Effector memory CD8-positive, alpha-beta T cell (primary cell): ENCODE results near the gene RBM27.
A peak's percentile ranks its signal among the peaks of the same experiment; 100 is the strongest.

Experiments
- ATAC-seq: fragments of 150-1000 bp; cut with Tn5 transposase; replicated peaks from 2 replicates; pipeline ENCODE4 v1.10.0; 2021; ENCODE audit warnings: mild to moderate bottlenecking, moderate library complexity
- DNase-seq, 3 experiments: peaks; one replicate each; pipeline ENCODE4 v3.0.0; 2021
- H3K27ac Mint-ChIP-seq, 2 donors: one replicate each; pipeline ENCODE4 v1.8.0; 2022; ENCODE audit warnings: mild to moderate bottlenecking in 2 of 2, mixed read lengths in 2 of 2, moderate library complexity in 2 of 2
- H3K27me3 Mint-ChIP-seq, 2 donors: one replicate each; pipeline ENCODE4 v1.8.0; 2022; ENCODE audit warnings: mixed read lengths in 2 of 2
- H3K36me3 Mint-ChIP-seq: one replicate; pipeline ENCODE4 v1.8.0; 2022; ENCODE audit warnings: mild to moderate bottlenecking, moderate library complexity, mixed read lengths; ENCODE audit not compliant: insufficient read depth
- H3K4me1 Mint-ChIP-seq, 2 donors: one replicate each; pipeline ENCODE4 v1.8.0; 2022; ENCODE audit warnings: low read depth in 2 of 2, mixed read lengths in 2 of 2
- H3K4me3 Mint-ChIP-seq, 2 donors: one replicate each; pipeline ENCODE4 v1.8.0; 2022; ENCODE audit warnings: mild to moderate bottlenecking in 2 of 2, mixed read lengths in 2 of 2, moderate library complexity in 2 of 2
- H3K9me3 Mint-ChIP-seq, 2 donors: one replicate each; pipeline ENCODE4 v1.8.0; 2022; ENCODE audit warnings: mixed read lengths in 2 of 2

RBM27 gene

GRCh38 chr5:146218168-146218567 lies 14.8 kb downstream of the RBM27 start:
- H3K27me3 Mint-ChIP-seq, result no peaks in the 10 kb centered on the region
- no peak overlapping the region for H3K4me3 Mint-ChIP-seq
- peak overlapping the region; percentile 41 to 80 for H3K27ac Mint-ChIP-seq
- ATAC-seq (no peak), DNase-seq (no peak)
- no peaks in the 10 kb centered on the region for H3K9me3 Mint-ChIP-seq
- peaks cover 44% of the 10 kb centered on the region for H3K36me3 Mint-ChIP-seq
- H3K4me1 Mint-ChIP-seq, result peaks cover 16 to 54% of the 10 kb centered on the region in 2 donors

- Mint-ChIP-seq H3K4me3 (no peak overlapping the region), H3K27me3 (no peaks in the 10 kb centered on the region), H3K36me3 (peaks cover 48% of the 10 kb centered on the region), H3K4me1 (peaks cover 12 to 49% of the 10 kb centered on the region in 2 donors), H3K27ac (peak overlapping the region in 1 of 2 donors; percentile 13), H3K9me3 (no peaks in the 10 kb centered on the region)
- no peak for ATAC-seq
- DNase-seq, result no peak
Measured at GRCh38 chr5:146219243-146219642, 15.8 kb downstream of the RBM27 start.

- Mint-ChIP-seq H3K4me1 (peaks cover 8 to 33% of the 10 kb centered on the region in 2 donors), H3K27ac (no peak overlapping the region), H3K27me3 (no peaks in the 10 kb centered on the region), H3K36me3 (peaks cover 58% of the 10 kb centered on the region), H3K9me3 (no peaks in the 10 kb centered on the region), H3K4me3 (no peak overlapping the region)
- no peak for ATAC-seq
- DNase-seq, result no peak
Measured at GRCh38 chr5:146221234-146221633, 17.8 kb downstream of the RBM27 start.

GRCh38 chr5:146222005-146222404 lies 18.6 kb downstream of the RBM27 start:
- ATAC-seq, result no peak
- H3K27ac Mint-ChIP-seq, result no peak overlapping the region
- H3K27me3 Mint-ChIP-seq, result no peaks in the 10 kb centered on the region
- H3K4me1 Mint-ChIP-seq, result peaks cover 4 to 29% of the 10 kb centered on the region in 2 donors
- peaks cover 66% of the 10 kb centered on the region for H3K36me3 Mint-ChIP-seq
- no peaks in the 10 kb centered on the region for H3K9me3 Mint-ChIP-seq
- no peak for DNase-seq
- no peak overlapping the region for H3K4me3 Mint-ChIP-seq

- H3K27me3 Mint-ChIP-seq, result no peaks in the 10 kb centered on the region
- ATAC-seq, result no peak
- DNase-seq, result no peak
- peaks cover 0 to 22% of the 10 kb centered on the region in 2 donors for H3K4me1 Mint-ChIP-seq
- peaks cover 69% of the 10 kb centered on the region for H3K36me3 Mint-ChIP-seq
- no peak overlapping the region for H3K4me3 Mint-ChIP-seq
- peak overlapping the region in 1 of 2 donors; percentile 45 for H3K27ac Mint-ChIP-seq
- H3K9me3 Mint-ChIP-seq, result no peaks in the 10 kb centered on the region
Measured at GRCh38 chr5:146223179-146223578, 19.8 kb downstream of the RBM27 start.

- H3K36me3 Mint-ChIP-seq, result peaks cover 91% of the 10 kb centered on the region
- no peaks in the 10 kb centered on the region for H3K4me1 Mint-ChIP-seq
- ATAC-seq, result no peak
Measured at GRCh38 chr5:146229222-146229621, 25.8 kb downstream of the RBM27 start.

GRCh38 chr5:146232223-146232622 lies 28.8 kb downstream of the RBM27 start:
- Mint-ChIP-seq H3K27ac (no peak overlapping the region), H3K4me3 (no peak overlapping the region), H3K36me3 (peaks cover 89% of the 10 kb centered on the region), H3K9me3 (no peaks in the 10 kb centered on the region), H3K27me3 (no peaks in the 10 kb centered on the region), H3K4me1 (no peaks in the 10 kb centered on the region)
- DNase-seq (no peak), ATAC-seq (no peak)

More at GRCh38 chr5:146229222-146229621, 25.8 kb downstream of the RBM27 start:
- Mint-ChIP-seq H3K27me3 (no peaks in the 10 kb centered on the region), H3K27ac (peak overlapping the region; percentile 11 to 81), H3K4me3 (no peak overlapping the region), H3K9me3 (no peaks in the 10 kb centered on the region)
- DNase-seq, result no peak

- no peak overlapping the region for H3K27ac Mint-ChIP-seq
- H3K27me3 Mint-ChIP-seq, result no peaks in the 10 kb centered on the region
- peaks cover 95% of the 10 kb centered on the region for H3K36me3 Mint-ChIP-seq
- H3K9me3 Mint-ChIP-seq, result no peaks in the 10 kb centered on the region
- H3K4me1 Mint-ChIP-seq, result no peaks in the 10 kb centered on the region
- ATAC-seq (no peak), DNase-seq (no peak)
- no peak overlapping the region for H3K4me3 Mint-ChIP-seq
Measured at GRCh38 chr5:146233441-146233840, 30.0 kb downstream of the RBM27 start.

- DNase-seq (no peak), ATAC-seq (no peak)
- peaks cover 0 to 4% of the 10 kb centered on the region in 2 donors for H3K4me1 Mint-ChIP-seq
- no peaks in the 10 kb centered on the region for H3K27me3 Mint-ChIP-seq
- H3K27ac Mint-ChIP-seq, result no peak overlapping the region
- peaks cover 79% of the 10 kb centered on the region for H3K36me3 Mint-ChIP-seq
- H3K4me3 Mint-ChIP-seq, result no peak overlapping the region
- H3K9me3 Mint-ChIP-seq, result no peaks in the 10 kb centered on the region
Measured at GRCh38 chr5:146238973-146239372, 35.6 kb downstream of the RBM27 start.

- no peaks in the 10 kb centered on the region for H3K9me3 Mint-ChIP-seq
Measured at GRCh38 chr5:146240951-146241350, 37.5 kb downstream of the RBM27 start.

GRCh38 chr5:146243247-146243646 lies 39.8 kb downstream of the RBM27 start:
- DNase-seq (no peak), ATAC-seq (no peak)
- no peak overlapping the region for H3K27ac Mint-ChIP-seq
- peaks cover 10 to 17% of the 10 kb centered on the region in 2 donors for H3K4me1 Mint-ChIP-seq
- peaks cover 62% of the 10 kb centered on the region for H3K36me3 Mint-ChIP-seq
- no peak overlapping the region for H3K4me3 Mint-ChIP-seq
- no peaks in the 10 kb centered on the region for H3K27me3 Mint-ChIP-seq
- H3K9me3 Mint-ChIP-seq, result no peaks in the 10 kb centered on the region

More at GRCh38 chr5:146240951-146241350, 37.5 kb downstream of the RBM27 start:
- H3K27me3 Mint-ChIP-seq, result no peaks in the 10 kb centered on the region
- DNase-seq, result no peak
- peaks cover 74% of the 10 kb centered on the region for H3K36me3 Mint-ChIP-seq
- H3K27ac Mint-ChIP-seq, result no peak overlapping the region
- peaks cover 4% of the 10 kb centered on the region in 2 donors for H3K4me1 Mint-ChIP-seq
- no peak for ATAC-seq
- no peak overlapping the region for H3K4me3 Mint-ChIP-seq

- Mint-ChIP-seq H3K4me3 (no peak overlapping the region), H3K9me3 (no peaks in the 10 kb centered on the region), H3K36me3 (peaks cover 56% of the 10 kb centered on the region), H3K27ac (peak overlapping the region in 1 of 2 donors; percentile 90), H3K4me1 (peaks cover 8 to 24% of the 10 kb centered on the region in 2 donors), H3K27me3 (no peaks in the 10 kb centered on the region)
- no peak for DNase-seq
- ATAC-seq, result no peak
Measured at GRCh38 chr5:146248561-146248960, 45.2 kb downstream of the RBM27 start.

- H3K36me3 Mint-ChIP-seq, result peaks cover 54% of the 10 kb centered on the region
- DNase-seq (no peak), ATAC-seq (no peak)
- no peak overlapping the region for H3K4me3 Mint-ChIP-seq
- H3K9me3 Mint-ChIP-seq, result no peaks in the 10 kb centered on the region
- no peak overlapping the region for H3K27ac Mint-ChIP-seq
- H3K4me1 Mint-ChIP-seq, result peaks cover 8 to 29% of the 10 kb centered on the region in 2 donors
- no peaks in the 10 kb centered on the region for H3K27me3 Mint-ChIP-seq
Measured at GRCh38 chr5:146249801-146250200, 46.4 kb downstream of the RBM27 start.
